Measurements from ENCODE around the gene SUN1. TPM values are rescaled to one million over a fixed set of nuclear protein-coding genes. Genes with fewer than 3 reads are reported as not detected.

Gene SUN1
- total and polyA plus RNA-seq, 2 of the 8 experiments (the other 6 are each of a cell fraction or from before 2014, with no cell fraction given), result 108 to 158 TPM

- no peak overlapping the region; the same call in 1 of the 2 replicates for H2BK5ac ChIP-seq (ENCODE audit: low read depth, low read length)
- peaks cover 5 to 7% of the 10 kb centered on the region in 2 experiments for H4K20me1 ChIP-seq (replicated peaks in 1 of 2; ENCODE audit: control insufficient read depth in 1 of 2, insufficient read depth in 2 of 2, low read length in 2 of 2)
- 98% methylated on average over 16 of the region's 16 CpGs; no CpG with 5 or more reads in 1 of the 2 experiments for WGBS, 2 experiments (ENCODE audit: extremely low coverage in 1 of 2, insufficient coverage in 1 of 2, insufficient read length in 1 of 2, insufficient replicate concordance in 2 of 2, low coverage in 1 of 2, low lambda C conversion rate in 2 of 2, missing lambda C conversion rate in 1 of 2)
- H3K36me3 ChIP-seq (ENCODE audit: control insufficient read depth in 2 of 4, insufficient read depth in 4 of 4, low read length in 3 of 4), result peaks cover 2 to 27% (median 15%) of the 10 kb centered on the region in 4 experiments; a peak in 7 of 8 replicates
- H3K4ac ChIP-seq (replicated peaks; ENCODE audit: insufficient read length, low read depth, low read length), result no peak overlapping the region
- H3K4me3 ChIP-seq (ENCODE audit: extremely low read depth in 1 of 4, insufficient read depth in 2 of 4, low read depth in 3 of 4, low read length in 4 of 4), result no peak overlapping the region
- H3K9ac ChIP-seq (replicated peaks in 1 of 4; ENCODE audit: extremely low read depth in 1 of 4, low read depth in 3 of 4, low read length in 3 of 4), result no peak overlapping the region; a peak in 1 of 7 replicates
- H2BK12ac ChIP-seq (ENCODE audit: low read depth, low read length), result no peak overlapping the region
- H3K27me3 ChIP-seq (replicated peaks in 1 of 4; ENCODE audit: control insufficient read depth in 3 of 4, extremely low read depth in 1 of 4, insufficient read depth in 3 of 4, low read length in 3 of 4), result peaks cover 0 to 3% (median 1%) of the 10 kb centered on the region in 4 experiments; a peak in 2 of 7 replicates
- H4K91ac ChIP-seq (replicated peaks; ENCODE audit: insufficient read length, low read length), result no peak overlapping the region
- H3K4me2 ChIP-seq (ENCODE audit: insufficient read depth in 1 of 2, low read depth in 2 of 2, low read length in 2 of 2), result no peak overlapping the region
- ChIA-PET POLR2A (ENCODE audit: partially characterized antibody) (interaction anchor here (1.3 to 4.0 kb wide), 4 partner anchors 12 to 23 kb away, joined by 3 to 23 read pairs (median 4); partner anchors contain the start of gene GET4), CTCF (ENCODE audit: partially characterized antibody) (interaction anchor here (0.6 to 1.7 kb wide), 7 partner anchors 8 to 578 kb away, joined by 3 to 7 read pairs (median 4); no protein-coding TSS in a partner anchor)
- no peak overlapping the region for H4K8ac ChIP-seq (ENCODE audit: extremely low read depth, insufficient read depth, low read length)
- no peaks in the 10 kb centered on the region for H3K79me2 ChIP-seq (ENCODE audit: control insufficient read depth in 1 of 2, insufficient read depth in 2 of 2, low read length in 2 of 2)
- H2AK5ac ChIP-seq (ENCODE audit: low read depth, low read length), result no peak overlapping the region
- no peak overlapping the region for H2AFZ ChIP-seq (ENCODE audit: low read length)
- no peak overlapping the region for H3K56ac ChIP-seq (replicated peaks; ENCODE audit: insufficient read length, low read depth, low read length)
- H3K14ac ChIP-seq (ENCODE audit: insufficient read length), result no peak overlapping the region
- no peak overlapping the region for H2BK120ac ChIP-seq (replicated peaks; ENCODE audit: low read depth, low read length)
- peaks cover 0 to 8% (median 4%) of the 10 kb centered on the region in 4 experiments; a peak in 5 of 7 replicates for H3K4me1 ChIP-seq (replicated peaks in 1 of 4; ENCODE audit: control insufficient read depth in 3 of 4, insufficient read depth in 4 of 4, low read length in 3 of 4)
- H3K23ac ChIP-seq (ENCODE audit: insufficient read length), result no peak overlapping the region
- no peaks in the 10 kb centered on the region; the same call in 1 of the 2 replicates for H3K79me1 ChIP-seq (ENCODE audit: low read depth, low read length)
- H2BK20ac ChIP-seq (ENCODE audit: low read length), result no peak overlapping the region
- no peak overlapping the region for H2BK15ac ChIP-seq (ENCODE audit: low read length)
- H3K9me3 ChIP-seq (ENCODE audit: insufficient read depth in 2 of 2, low read depth in 1 of 2, low read length in 1 of 2), result no peaks in the 10 kb centered on the region
- no peaks in the 10 kb centered on the region for H3K23me2 ChIP-seq (ENCODE audit: low read depth, low read length)
- H3K18ac ChIP-seq (ENCODE audit: extremely low read depth, low read length), result no peak overlapping the region
- DNase-seq (ENCODE audit: low read depth in 1 of 2, low spot score in 2 of 2), result no peak
- no peak overlapping the region for H3K27ac ChIP-seq (ENCODE audit: low read depth, low read length)
- H4K5ac ChIP-seq (ENCODE audit: insufficient read length, low read depth, low read length), result no peak overlapping the region
- no peak for FAIRE-seq
- TF ChIP-seq TAF1 (IDR thresholded peaks at IDR 0.05; ENCODE audit: low read depth, low read length) (no peak), HDAC2 (IDR thresholded peaks at IDR 0.05; ENCODE audit: borderline replicate concordance in 1 of 2, low read depth in 2 of 2, low read length in 2 of 2) (no peak), SIN3A (conservative IDR thresholded peaks at IDR 0.05 in 1 of 2, IDR thresholded peaks at IDR 0.05 in 1 of 2; ENCODE audit: low read depth in 1 of 2, low read length in 2 of 2) (no peak), JUND (IDR thresholded peaks at IDR 0.05; ENCODE audit: low read length) (no peak), TEAD4 (IDR thresholded peaks at IDR 0.05; ENCODE audit: low read depth, low read length) (no peak), YY1 (IDR thresholded peaks at IDR 0.05; ENCODE audit: low read depth, low read length) (no peak), RBBP5 (IDR thresholded peaks at IDR 0.05; ENCODE audit: borderline replicate concordance, low read depth, low read length) (no peak)
Measured at GRCh38 chr7:899806-900205, 67.5 kb downstream of the SUN1 start.
